Lower leg skin (tissue), 4 donors: ENCODE measurements around the gene CAMSAP2. TPM values are rescaled to one million over a fixed set of nuclear protein-coding genes. Genes with fewer than 3 reads are reported as not detected.

Experiments used
- DNase-seq, 2 donors: peaks; one replicate each; pipeline ENCODE4 v3.0.0-alpha.2; 2019; ENCODE audit warnings: low spot score in 2 of 2
- H3K4me3 ChIP-seq: fragments of 200-600 bp; sonication (generic); 2 replicates; pipeline ENCODE4 v1.5.1; 2017; ENCODE audit warnings: mild to moderate bottlenecking, low read depth; ENCODE audit not compliant: poor library complexity, severe bottlenecking
- CTCF ChIP-seq, 3 donors: fragments of 450-650 bp; IDR thresholded peaks; one replicate each; pipeline ENCODE4 v1.5.1; 2016; ENCODE audit warnings: antibody characterized with exemption in 3 of 3, mild to moderate bottlenecking in 3 of 3, moderate library complexity in 2 of 3
- POLR2A ChIP-seq, 2 donors: fragments of 450-650 bp; IDR thresholded peaks; one replicate each; pipeline ENCODE4 v1.6.1; 2016 to 2017; ENCODE audit warnings: antibody characterized with exemption in 2 of 2, mild to moderate bottlenecking in 1 of 2, moderate library complexity in 1 of 2
- WGBS, 2 donors: methylation state at CpG; one replicate each; pipeline ENCODE4 v1.1.5; 2018; 5-methylcytosine and 5-hydroxymethylcytosine counted together
- intact Hi-C: fragments of 100-400 bp; cut with DNase I; formaldehyde crosslinking; loops from one replicate; pipeline ENCODE4 v1.15.0; 2023; ENCODE audit warnings: low total_unique reads
- total RNA-seq, 4 donors: library from RNA; depleted of rRNA; stranded (reverse); fragments of >200 nt; gene quantifications; one replicate each; pipeline ENCODE4 v1.1.0, GENCODE V29; 2016

The CAMSAP2 gene
- total RNA-seq, 4 donors from 2014 or later = 22.5 to 41.3 (median 36.1) TPM

- intact Hi-C loops = no loop called here
- 83 to 85% methylated on average over 5 of the region's 5 CpGs for WGBS, 2 donors
- no peak overlapping the region for H3K4me3 ChIP-seq
- TF ChIP-seq CTCF (IDR thresholded peaks at IDR 0.05) (no peak), POLR2A (IDR thresholded peaks at IDR 0.05) (no peak)
- no peak for DNase-seq
These were observed 33.2 kb downstream of the CAMSAP2 start for GRCh38 chr1:200771625-200772555.

GRCh38 chr1:200774311-200774710, 35.6 kb downstream of the CAMSAP2 start:
- intact Hi-C loops = no loop called here
- TF ChIP-seq CTCF (IDR thresholded peaks at IDR 0.05) = no peak
- no peak for TF ChIP-seq POLR2A (IDR thresholded peaks at IDR 0.05)
- H3K4me3 ChIP-seq = no peak overlapping the region
- DNase-seq = no peak
- 49 to 58% methylated on average over 2 of the region's 2 CpGs for WGBS, 2 donors

- no peak overlapping the region for H3K4me3 ChIP-seq
- DNase-seq = no peak
- TF ChIP-seq CTCF (IDR thresholded peaks at IDR 0.05) (no peak), POLR2A (IDR thresholded peaks at IDR 0.05) (no peak)
- WGBS, 2 donors = 80 to 86% methylated on average over 2 of the region's 2 CpGs
- intact Hi-C loops = no loop called here
These were observed 36.2 kb downstream of the CAMSAP2 start for GRCh38 chr1:200774735-200775444.

GRCh38 chr1:200775850-200776249, 37.2 kb downstream of the CAMSAP2 start:
- H3K4me3 ChIP-seq = no peak overlapping the region
- no peak for DNase-seq
- intact Hi-C loops = no loop called here
- TF ChIP-seq CTCF (IDR thresholded peaks at IDR 0.05) = no peak
- TF ChIP-seq POLR2A (IDR thresholded peaks at IDR 0.05) = no peak

GRCh38 chr1:200776949-200777348, 38.3 kb downstream of the CAMSAP2 start:
- no peak for TF ChIP-seq POLR2A (IDR thresholded peaks at IDR 0.05)
- no peak overlapping the region for H3K4me3 ChIP-seq
- DNase-seq = no peak
- intact Hi-C loops = no loop called here

GRCh38 chr1:200778766-200779165, 40.1 kb downstream of the CAMSAP2 start:
- WGBS, 2 donors = 57 to 59% methylated on average over 4 of the region's 4 CpGs
- DNase-seq = no peak
- intact Hi-C loops = no loop called here
- TF ChIP-seq CTCF (IDR thresholded peaks at IDR 0.05) (no peak), POLR2A (IDR thresholded peaks at IDR 0.05) (no peak)
- no peak overlapping the region for H3K4me3 ChIP-seq
